Right renal pelvis (tissue), 4 donors: ENCODE data around the gene ERMARD. TPM values are rescaled to one million over a fixed set of nuclear protein-coding genes. Genes with fewer than 3 reads are reported as not detected.

Experiments used
- DNase-seq, 4 donors: peaks; one replicate each; pipeline ENCODE4 v3.0.0-alpha.2; 2013; ENCODE audit warnings: low read depth in 4 of 4, low spot score in 3 of 4, missing footprints in 1 of 4
- polyA plus RNA-seq, 4 donors: library from polyadenylated mRNA; unstranded; fragments of 120-200 nt; gene quantifications; one replicate each; pipeline ENCODE4 v1.2.1, GENCODE V29; 2013; ENCODE audit not compliant: insufficient read length in 4 of 4

Gene ERMARD
- polyA plus RNA-seq, 4 donors = 34.4 to 53.7 (median 38.4) TPM

- no peak for DNase-seq
These were observed 68.9 kb downstream of the ERMARD start for GRCh38 chr6:169820358-169820757.

- DNase-seq = no peak
These were observed 72.6 kb downstream of the ERMARD start for GRCh38 chr6:169824021-169824420.

- no peak for DNase-seq
These were observed 73.6 kb downstream of the ERMARD start for GRCh38 chr6:169824848-169825557.

GRCh38 chr6:169825558-169826225, 74.3 kb downstream of the ERMARD start:
- no peak for DNase-seq

- no peak for DNase-seq
These were observed 75.3 kb downstream of the ERMARD start for GRCh38 chr6:169826697-169827096.

GRCh38 chr6:169827290-169827717, 75.9 kb downstream of the ERMARD start:
- no peak for DNase-seq

- no peak for DNase-seq
These were observed 76.8 kb downstream of the ERMARD start for GRCh38 chr6:169828176-169828575.

GRCh38 chr6:169829786-169830185, 78.4 kb downstream of the ERMARD start:
- DNase-seq = no peak

GRCh38 chr6:169830876-169831275, 79.5 kb downstream of the ERMARD start:
- no peak for DNase-seq

Other genes starting within 250 kb of the ERMARD start
- 10 to 100 TPM; 36.8 to 62.5 (median 56.6) TPM for gene WDR27, start 49.6 kb upstream of the ERMARD start, polyA plus RNA-seq
- 10 to 100 TPM; 42.3 to 52.2 (median 47.1) TPM for gene C6orf120, start 49.5 kb upstream of the ERMARD start, polyA plus RNA-seq
- gene PHF10, start 27.1 kb upstream of the ERMARD start, polyA plus RNA-seq = 100 to 1,000 TPM in 3 of 4 donors, 10 to 100 TPM in 1; 99.5 to 130 (median 124) TPM
- 1 to 10 TPM; 6.7 to 9.6 (median 9.3) TPM for gene DYNLT2, start 50 bp upstream of the ERMARD start, polyA plus RNA-seq